ENCODE results near the gene EFCAB9. TPM values are rescaled to one million over a fixed set of nuclear protein-coding genes. Genes with fewer than 3 reads are reported as not detected.

EFCAB9 gene
- total RNA-seq, 3 donors from 2014 or later, result not detected

GRCh38 chr5:172219296-172219695, 25.3 kb downstream of the EFCAB9 start:
- H3K9me3 ChIP-seq, result no peaks in the 10 kb centered on the region
- TF ChIP-seq POLR2A (IDR thresholded peaks at IDR 0.05), result no peak
- no peak for TF ChIP-seq POLR2AphosphoS5 (IDR thresholded peaks at IDR 0.05)
- TF ChIP-seq CTCF (IDR thresholded peaks at IDR 0.05), result no peak
- no peaks in the 10 kb centered on the region for H3K27me3 ChIP-seq
- intact Hi-C loops (cut with DNase I; ENCODE audit: low total_unique reads), result no loop called here
- DNase-seq (ENCODE audit: low spot score in 2 of 2), result no peak
- H3K4me1 ChIP-seq, result no peaks in the 10 kb centered on the region
- H3K27ac ChIP-seq, result no peak overlapping the region
- no peak overlapping the region for H3K4me3 ChIP-seq
- no peaks in the 10 kb centered on the region for H3K36me3 ChIP-seq

GRCh38 chr5:172223901-172224873, 30.2 kb downstream of the EFCAB9 start:
- H3K9me3 ChIP-seq, result no peaks in the 10 kb centered on the region
- TF ChIP-seq CTCF (IDR thresholded peaks at IDR 0.05), result no peak
- no peak for TF ChIP-seq POLR2A (IDR thresholded peaks at IDR 0.05)
- no peak for TF ChIP-seq POLR2AphosphoS5 (IDR thresholded peaks at IDR 0.05)

GRCh38 chr5:172224996-172225395, 31.0 kb downstream of the EFCAB9 start:
- Histone ChIP-seq H3K27me3 (no peaks in the 10 kb centered on the region), H3K4me3 (no peak overlapping the region), H3K27ac (no peak overlapping the region), H3K36me3 (no peaks in the 10 kb centered on the region), H3K9me3 (no peaks in the 10 kb centered on the region), H3K4me1 (no peaks in the 10 kb centered on the region)
- intact Hi-C loops (cut with DNase I; ENCODE audit: low total_unique reads), result no loop called here
- TF ChIP-seq POLR2A (IDR thresholded peaks at IDR 0.05) (no peak), CTCF (IDR thresholded peaks at IDR 0.05) (no peak), POLR2AphosphoS5 (IDR thresholded peaks at IDR 0.05) (no peak)
- DNase-seq (ENCODE audit: low spot score in 2 of 2), result no peak

More at GRCh38 chr5:172223901-172224873, 30.2 kb downstream of the EFCAB9 start:
- H3K4me3 ChIP-seq, result no peak overlapping the region
- H3K27me3 ChIP-seq, result no peaks in the 10 kb centered on the region
- no peaks in the 10 kb centered on the region for H3K4me1 ChIP-seq
- no peak overlapping the region for H3K27ac ChIP-seq
- intact Hi-C loops (cut with DNase I; ENCODE audit: low total_unique reads), result no loop called here
- H3K36me3 ChIP-seq, result no peaks in the 10 kb centered on the region
- DNase-seq (ENCODE audit: low spot score in 2 of 2), result no peak

- intact Hi-C loops (cut with DNase I; ENCODE audit: low total_unique reads), result no loop called here
- H3K27ac ChIP-seq, result no peak overlapping the region
- DNase-seq (ENCODE audit: low spot score in 2 of 2), result no peak
- H3K27me3 ChIP-seq, result no peaks in the 10 kb centered on the region
- no peaks in the 10 kb centered on the region for H3K4me1 ChIP-seq
- no peak overlapping the region for H3K4me3 ChIP-seq
- TF ChIP-seq CTCF (IDR thresholded peaks at IDR 0.05) (no peak), POLR2AphosphoS5 (IDR thresholded peaks at IDR 0.05) (no peak), POLR2A (IDR thresholded peaks at IDR 0.05) (no peak)
- H3K9me3 ChIP-seq, result no peaks in the 10 kb centered on the region
- H3K36me3 ChIP-seq, result no peaks in the 10 kb centered on the region
These were observed 35.9 kb downstream of the EFCAB9 start for GRCh38 chr5:172229904-172230303.

- Histone ChIP-seq H3K4me1 (peaks cover 0 to 16% of the 10 kb centered on the region in 2 donors), H3K27ac (no peak overlapping the region), H3K9me3 (no peaks in the 10 kb centered on the region), H3K4me3 (no peak overlapping the region), H3K27me3 (no peaks in the 10 kb centered on the region), H3K36me3 (no peaks in the 10 kb centered on the region)
- TF ChIP-seq POLR2AphosphoS5 (IDR thresholded peaks at IDR 0.05), result no peak
- no peak for TF ChIP-seq POLR2A (IDR thresholded peaks at IDR 0.05)
- TF ChIP-seq CTCF (IDR thresholded peaks at IDR 0.05), result no peak
- intact Hi-C loops (cut with DNase I; ENCODE audit: low total_unique reads), result no loop called here
- no peak for DNase-seq (ENCODE audit: low spot score in 2 of 2)
These were observed 40.1 kb downstream of the EFCAB9 start for GRCh38 chr5:172234031-172234430.
